Measurements from ENCODE around the gene SPAG16. TPM values are rescaled to one million over a fixed set of nuclear protein-coding genes. Genes with fewer than 3 reads are reported as not detected.

Gene SPAG16
- total and polyA plus RNA-seq, 11 donors, result 9.8 to 26.1 (median 15.2) TPM

GRCh38 chr2:214395040-214395439 lies 1110.8 kb downstream of the SPAG16 start:
- DNase-seq (no peak), ATAC-seq (no peak)
- H3K27me3 ChIP-seq, result no peaks in the 10 kb centered on the region
- no peaks in the 10 kb centered on the region for H3K36me3 ChIP-seq
- WGBS, 4 donors, result 76 to 92% (median 91%) methylated on average over 1 of the region's 1 CpG
- H3K9me3 ChIP-seq, result peaks cover 0 to 3% (median 0%) of the 10 kb centered on the region in 12 donors
- TF ChIP-seq POLR2A (IDR thresholded peaks at IDR 0.05) (no peak), CTCF (IDR thresholded peaks at IDR 0.05) (no peak)
- no peaks in the 10 kb centered on the region for H3K4me1 ChIP-seq
- no peak overlapping the region for H3K27ac ChIP-seq
- H3K4me3 ChIP-seq, result no peak overlapping the region
- intact Hi-C loops (cut with DNase I), result no loop called here

DNA sequence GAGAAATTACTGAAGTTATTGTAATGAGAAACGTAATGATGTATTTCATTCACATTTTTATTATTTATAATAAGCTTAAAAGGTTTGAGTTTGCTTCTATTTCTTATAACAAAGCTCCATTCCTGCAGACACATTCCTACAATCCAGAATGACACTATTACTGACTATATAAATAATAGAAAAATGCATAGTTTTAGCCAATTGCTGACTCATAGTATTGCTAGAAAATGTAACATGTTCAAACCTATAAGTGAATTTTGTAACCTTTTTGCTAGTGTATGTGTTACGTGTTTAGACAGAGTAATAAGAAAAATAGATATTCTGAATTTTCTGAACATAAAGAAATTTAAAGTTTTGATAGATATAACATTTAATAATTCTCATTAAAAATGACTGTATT lies 1117.3 kb downstream of the SPAG16 start:
- TF ChIP-seq POLR2A (IDR thresholded peaks at IDR 0.05) (no peak), CTCF (IDR thresholded peaks at IDR 0.05) (no peak)
- Histone ChIP-seq H3K9me3 (no peaks in the 10 kb centered on the region), H3K4me3 (no peak overlapping the region), H3K36me3 (no peaks in the 10 kb centered on the region), H3K27me3 (no peaks in the 10 kb centered on the region), H3K4me1 (no peaks in the 10 kb centered on the region), H3K27ac (no peak overlapping the region)
- 65 to 74% (median 71%) methylated on average over 2 of the region's 2 CpGs for WGBS, 4 donors
- intact Hi-C loops (cut with DNase I), result no loop called here
- no peak for DNase-seq
- ATAC-seq, result no peak

DNA sequence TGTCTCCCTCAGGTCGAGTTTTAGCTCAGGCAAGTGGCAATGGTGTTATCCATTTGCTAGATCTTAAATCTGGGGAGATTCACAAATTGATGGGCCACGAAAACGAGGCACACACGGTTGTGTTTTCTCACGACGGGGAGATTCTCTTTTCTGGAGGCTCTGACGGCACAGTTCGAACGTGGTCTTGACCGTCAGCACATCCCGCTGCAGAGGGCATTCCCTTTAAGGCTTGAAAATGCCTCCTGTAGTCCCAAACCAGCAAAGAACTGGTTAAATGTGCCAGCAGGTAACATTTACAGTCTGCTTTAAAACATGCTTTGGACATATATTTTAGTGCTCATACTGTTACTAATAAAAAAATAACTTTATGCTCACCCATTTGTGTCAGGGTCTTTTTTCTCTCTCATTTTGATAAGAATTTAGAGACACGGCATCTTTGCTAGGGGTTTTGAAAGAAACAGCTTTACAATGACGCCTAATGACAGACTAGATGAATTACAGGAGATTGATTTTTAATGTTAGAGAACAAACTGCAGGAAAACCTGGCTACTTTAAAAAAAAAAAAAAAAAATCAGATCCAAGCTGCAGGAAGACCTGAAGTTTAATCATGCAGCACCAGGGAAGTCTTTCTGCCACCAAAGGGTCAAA lies 1126.0 kb downstream of the SPAG16 start:
- Histone ChIP-seq H3K9me3 (no peaks in the 10 kb centered on the region), H3K27me3 (no peaks in the 10 kb centered on the region), H3K36me3 (no peaks in the 10 kb centered on the region), H3K4me1 (no peaks in the 10 kb centered on the region), H3K27ac (no peak overlapping the region), H3K4me3 (no peak overlapping the region)
- DNase-seq (no peak), ATAC-seq (no peak)
- intact Hi-C loops (cut with DNase I), result no loop called here
- WGBS, 4 donors, result 38 to 51% (median 46%) methylated on average over 13 of the region's 13 CpGs
- TF ChIP-seq POLR2A (IDR thresholded peaks at IDR 0.05) (no peak), CTCF (IDR thresholded peaks at IDR 0.05) (no peak)

- H3K4me1 ChIP-seq, result no peaks in the 10 kb centered on the region
- no peaks in the 10 kb centered on the region for H3K9me3 ChIP-seq
- ATAC-seq, result peak in 3 of 4 donors; percentile 81 to 89 (median 82)
- WGBS, 4 donors, result 9 to 12% (median 10%) methylated on average over 19 of the region's 19 CpGs
- intact Hi-C loops (cut with DNase I), result no loop called here
- H3K36me3 ChIP-seq, result no peaks in the 10 kb centered on the region
- no peak for TF ChIP-seq CTCF (IDR thresholded peaks at IDR 0.05)
- DNase-seq, result peak; percentile 55 to 72 (median 57)
- H3K27me3 ChIP-seq, result no peaks in the 10 kb centered on the region
- H3K4me3 ChIP-seq, result no peak within 1 kb of the TSS
- no peak within 1 kb of the TSS for H3K27ac ChIP-seq
Observed at GRCh38 chr2:214410918-214411554, 1126.8 kb downstream of the SPAG16 start, which contains the start of gene VWC2L. TSS of gene VWC2L (plus strand) at chr2:214411054. CDS start at chr2:214414194, 3,140 bp downstream.

Measured in heart left ventricle (tissue), 16 donors.